Right ventricle myocardium inferior (tissue), 1 donor: Measurements from ENCODE around the gene ARHGDIG. TPM values are rescaled to one million over a fixed set of nuclear protein-coding genes. Genes with fewer than 3 reads are reported as not detected.
"Not testable (repeated sequence)": the region's sequence is repeated elsewhere in the genome, so short reads cannot be mapped to it uniquely, and the experiment has no call there.

Experiments
- ATAC-seq: fragments of 200-7000 bp; cut with Tn5 transposase; one replicate; pipeline ENCODE4 v1.9.1; 2020; ENCODE audit warnings: mild to moderate bottlenecking, moderate library complexity
- DNase-seq: peaks from one replicate; pipeline ENCODE4 v3.0.0; 2021; ENCODE audit errors: missing footprints
- intact Hi-C: fragments of 100-400 bp; cut with DNase I; formaldehyde crosslinking; loops from one replicate; pipeline ENCODE4 v1.11.0; 2022
- total RNA-seq: library from RNA; stranded (reverse); fragmentation: NEBNext Ultra II Directional; extraction: Animal tissue kit (Norgen Biotek cat#: 25700); gene quantifications from one replicate; pipeline ENCODE4 v1.2.1, GENCODE V29; 2021
- donor health status: DM: no; HTN: yes; CAD: no; lungs with severe emphysema.

Gene ARHGDIG
- total RNA-seq, 1 donor from 2014 or later: 9.3 TPM

DNA sequence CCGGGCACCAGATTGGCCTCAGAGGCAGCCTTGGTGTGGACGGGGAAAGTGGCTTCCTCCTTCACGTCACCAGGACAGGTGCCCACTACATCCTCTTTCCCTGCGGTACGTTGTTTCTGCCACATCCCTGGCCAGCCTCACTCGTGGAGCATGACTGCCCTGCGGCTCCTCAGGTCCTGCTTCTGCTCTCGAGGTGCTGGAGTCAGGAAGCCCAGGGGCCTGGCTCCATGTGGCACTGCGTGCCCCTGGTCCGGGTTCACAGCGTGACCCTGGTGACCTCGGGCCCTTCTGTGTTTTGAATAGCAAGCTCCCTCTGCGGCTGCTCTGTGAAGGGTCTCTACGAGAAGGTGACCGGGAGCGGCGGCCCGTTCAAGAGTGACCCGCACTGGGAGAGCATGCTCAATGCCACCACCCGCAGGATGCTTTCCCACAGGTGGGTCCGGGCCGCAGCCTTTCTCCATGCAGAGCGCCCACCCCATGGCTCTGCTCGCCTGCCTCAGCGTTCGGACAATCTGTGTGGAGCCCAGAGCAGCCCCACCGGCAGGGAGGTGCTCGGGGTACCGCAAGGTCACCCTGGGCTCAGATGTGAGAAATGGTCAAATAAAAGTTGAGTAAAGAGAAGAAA, 18.2 kb upstream of the ARHGDIG start:
- no peak for ATAC-seq
- intact Hi-C loops: no loop called here
- DNase-seq: peak; percentile 62

DNA sequence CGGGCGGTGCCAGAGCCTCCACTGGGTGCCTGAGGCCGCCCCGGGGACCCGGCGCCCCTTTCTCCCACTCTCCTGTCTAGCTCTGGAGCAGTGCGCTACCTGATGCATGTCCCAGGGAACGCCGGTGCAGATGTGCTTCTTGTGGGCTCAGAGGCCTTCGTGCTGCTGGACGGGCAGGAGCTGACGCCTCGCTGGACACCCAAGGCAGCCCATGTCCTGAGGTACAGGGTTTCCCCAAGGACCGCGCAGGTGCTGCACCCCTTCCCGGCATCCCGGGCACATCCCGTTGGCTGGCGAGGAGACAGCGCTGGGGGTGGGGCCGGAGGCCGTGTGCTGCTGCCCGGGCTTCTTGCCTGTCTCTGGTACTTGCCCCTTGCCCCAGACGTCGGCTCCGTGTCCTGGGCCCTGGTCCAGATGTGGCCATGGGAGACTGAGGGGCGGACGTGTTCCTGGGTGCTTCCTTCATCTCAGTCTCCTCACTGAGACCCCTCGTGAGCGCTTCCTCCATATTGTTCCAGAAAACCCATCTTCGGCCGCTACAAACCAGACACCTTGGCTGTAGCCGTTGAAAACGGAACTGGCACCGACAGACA, 17.1 kb upstream of the ARHGDIG start:
- DNase-seq: peak; percentile 61

DNA sequence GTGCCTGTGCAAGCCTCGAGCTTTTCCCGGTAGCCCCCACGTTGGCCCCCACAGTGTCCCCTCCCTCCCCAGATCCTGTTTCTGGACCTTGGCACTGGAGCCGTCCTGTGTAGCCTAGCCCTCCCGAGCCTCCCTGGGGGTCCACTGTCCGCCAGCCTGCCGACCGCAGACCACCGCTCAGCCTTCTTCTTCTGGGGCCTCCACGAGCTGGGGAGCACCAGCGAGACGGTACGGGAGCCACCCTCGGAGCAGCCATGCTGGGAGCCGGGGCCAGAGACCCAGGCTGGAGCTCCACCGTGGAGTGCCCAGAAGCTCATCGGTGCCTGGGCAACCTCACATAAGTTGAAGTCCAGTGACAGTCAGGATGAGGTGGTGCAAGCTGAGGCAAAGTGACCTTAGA, 16.4 kb upstream of the ARHGDIG start:
- DNase-seq (peak; percentile 31), ATAC-seq (no peak)
- intact Hi-C loops: no loop called here

More for the DNA sequence above, 17.1 kb upstream of the ARHGDIG start:
- no peak for ATAC-seq
- intact Hi-C loops: no loop called here

DNA sequence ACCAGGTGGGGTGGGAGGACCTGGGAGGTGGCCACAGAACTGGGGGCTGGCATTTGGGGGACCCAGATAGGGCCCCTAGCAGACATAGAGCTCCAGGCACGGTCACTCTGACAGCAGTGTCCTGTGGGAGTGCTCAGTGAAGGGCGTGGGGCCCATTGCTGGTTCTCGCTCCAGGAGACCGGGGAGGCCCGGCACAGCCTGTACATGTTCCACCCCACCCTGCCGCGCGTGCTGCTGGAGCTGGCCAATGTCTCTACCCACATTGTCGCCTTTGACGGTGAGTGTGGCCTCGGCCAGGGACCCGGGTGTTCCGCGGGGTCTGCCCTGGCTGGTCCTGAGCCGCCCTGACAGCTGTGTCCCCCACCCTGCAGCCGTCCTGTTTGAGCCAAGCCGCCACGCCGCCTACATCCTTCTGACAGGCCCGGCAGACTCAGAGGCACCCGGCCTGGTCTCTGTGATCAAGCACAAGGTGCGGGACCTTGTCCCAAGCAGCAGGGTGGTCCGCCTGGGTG, 15.9 kb upstream of the ARHGDIG start:
- ATAC-seq (no peak), DNase-seq (peak; percentile 52)
- intact Hi-C loops: no loop called here

GRCh38 chr16:265002-265529, 15.3 kb upstream of the ARHGDIG start:
- no peak for ATAC-seq
- intact Hi-C loops: no loop called here
- peak; percentile 41 for DNase-seq

DNA sequence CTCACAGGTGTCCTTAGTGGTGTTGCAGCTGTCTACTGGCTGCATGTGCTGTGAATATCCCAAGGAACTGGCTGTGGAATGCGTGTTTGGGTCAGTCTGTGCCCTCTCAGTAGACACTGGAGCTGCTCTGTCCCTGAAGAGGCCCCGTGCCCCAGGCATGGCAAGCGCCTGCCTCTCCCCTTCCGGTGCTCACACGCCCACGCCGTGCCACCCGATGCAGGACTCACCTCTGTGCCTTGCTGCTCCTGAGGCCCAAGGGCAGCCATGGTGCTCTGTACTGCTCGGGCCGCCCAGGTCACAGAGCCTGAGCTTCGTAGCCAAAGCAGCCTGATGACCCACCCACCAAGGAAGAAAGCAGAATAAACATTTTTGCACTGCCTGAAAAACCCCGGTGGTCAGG, 14.7 kb upstream of the ARHGDIG start:
- no peak for ATAC-seq
- DNase-seq: peak; percentile 32
- intact Hi-C loops: no loop called here

- intact Hi-C loops: no loop called here
- ATAC-seq: no peak
- DNase-seq: peak; percentile 66
These were observed 13.9 kb upstream of the ARHGDIG start for GRCh38 chr16:266258-267164.

DNA sequence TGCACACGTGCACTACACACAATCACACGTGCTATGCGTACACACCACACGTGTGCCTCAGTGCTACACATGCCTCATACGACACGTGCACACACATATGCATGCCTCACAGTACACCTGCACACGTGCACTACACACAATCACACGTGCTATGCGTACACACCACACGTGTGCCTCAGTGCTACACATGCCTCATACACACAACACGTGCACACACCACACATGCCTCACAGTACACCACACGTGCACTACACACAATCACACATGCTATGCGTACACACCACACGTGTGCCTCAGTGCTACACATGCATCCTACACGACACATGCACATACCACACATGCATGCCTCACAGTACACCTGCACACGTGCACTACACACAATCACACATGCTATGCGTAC, 12.8 kb upstream of the ARHGDIG start:
- ATAC-seq, intact Hi-C loops: not testable (repeated sequence)
- DNase-seq: peak; percentile 57

DNA sequence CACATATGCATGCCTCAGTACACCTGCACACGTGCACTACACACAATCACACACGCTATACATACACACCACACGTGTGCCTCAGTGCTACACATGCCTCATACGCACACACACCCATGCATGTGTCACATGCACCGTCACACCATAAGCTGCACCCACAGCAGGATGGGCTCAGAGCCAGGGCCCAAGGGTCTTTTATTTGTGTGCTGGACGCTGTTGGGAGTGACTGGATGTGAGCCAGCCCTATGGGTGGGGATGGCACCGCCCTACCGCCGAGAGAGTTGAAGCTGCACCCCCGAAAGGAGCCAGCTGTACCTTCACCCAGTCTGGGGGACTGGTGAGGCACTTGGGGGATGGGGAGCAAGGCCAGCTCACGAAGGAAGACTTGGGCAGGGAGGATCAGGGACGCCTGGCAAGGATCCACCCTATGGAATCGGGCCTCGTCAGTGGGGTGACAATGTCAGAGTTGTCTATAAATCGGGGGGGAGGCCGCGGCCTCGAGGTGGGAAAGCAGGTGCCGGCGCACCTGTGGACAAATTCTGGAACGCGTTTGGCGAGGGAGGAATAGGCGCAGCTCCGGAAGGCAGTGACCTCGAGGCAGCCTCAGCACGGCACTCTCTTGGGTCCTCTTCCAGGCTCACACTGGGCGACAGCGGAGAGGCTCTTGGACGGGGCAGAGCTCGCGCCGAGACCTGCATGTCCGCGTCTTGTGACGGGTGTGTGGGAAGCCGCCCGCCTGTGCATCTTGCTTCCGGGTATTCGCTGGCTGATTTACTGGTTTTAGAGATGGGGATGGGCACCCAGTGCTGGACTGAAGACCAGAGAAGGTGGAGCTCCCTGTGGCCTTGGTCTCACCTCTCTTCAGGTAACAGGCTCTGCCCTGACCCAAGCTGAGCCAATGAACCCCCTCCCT, 12.0 kb upstream of the ARHGDIG start:
- ATAC-seq (no peak), DNase-seq (peak; percentile 57)
- intact Hi-C loops: no loop called here

GRCh38 chr16:269061-269796, 11.2 kb upstream of the ARHGDIG start:
- DNase-seq (peak; percentile 51), ATAC-seq (no peak)
- intact Hi-C loops: no loop called here

DNA sequence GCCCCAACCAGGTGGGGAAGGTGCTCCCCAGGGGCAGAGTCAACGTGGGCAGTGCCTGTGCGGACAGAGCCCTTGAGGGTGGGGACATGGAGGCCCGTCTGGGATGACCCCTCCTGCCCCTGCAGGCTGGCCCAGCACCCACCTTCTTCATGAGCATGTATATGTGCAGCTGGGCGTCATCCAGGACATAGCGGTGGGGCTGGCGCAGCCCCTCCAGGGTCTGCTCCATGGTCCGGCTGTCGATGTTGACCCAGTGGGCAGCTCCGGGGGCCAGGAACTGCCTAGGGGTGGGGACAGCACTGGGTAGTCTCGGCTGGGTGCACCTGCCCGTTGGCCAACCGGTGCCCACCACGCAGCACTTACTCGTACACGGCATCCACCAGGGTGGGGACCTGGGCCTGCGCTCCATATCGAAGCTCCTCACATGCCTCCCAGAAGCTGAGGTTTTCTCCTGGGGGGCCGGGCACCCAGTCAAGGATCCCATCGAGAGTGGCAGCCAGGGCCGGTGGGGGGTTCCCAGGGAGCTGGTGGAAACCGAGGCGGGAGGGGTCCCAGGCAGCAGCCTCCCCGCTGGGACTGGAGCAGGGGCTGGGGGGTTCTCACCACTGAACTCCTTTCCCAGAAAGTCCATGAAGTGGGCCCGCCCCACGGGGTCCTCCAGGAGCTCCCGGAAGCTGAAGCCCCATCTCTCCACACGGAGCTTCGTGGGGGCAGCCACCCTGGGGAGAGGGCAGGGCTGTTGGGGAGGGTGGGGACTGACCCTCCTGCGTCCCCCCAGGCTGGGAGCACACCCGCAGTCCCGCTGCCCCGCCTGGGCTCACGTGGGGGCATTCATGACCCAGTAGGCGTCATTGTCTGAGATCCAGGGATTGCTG, 9.8 kb upstream of the ARHGDIG start:
- ATAC-seq (no peak), DNase-seq (peak; percentile 57)
- intact Hi-C loops: no loop called here

GRCh38 chr16:272633-273546, 7.5 kb upstream of the ARHGDIG start:
- intact Hi-C loops: no loop called here
- DNase-seq: no peak
- ATAC-seq: no peak

GRCh38 chr16:273547-274421, 6.6 kb upstream of the ARHGDIG start:
- intact Hi-C loops: no loop called here
- no peak for ATAC-seq
- DNase-seq: no peak

DNA sequence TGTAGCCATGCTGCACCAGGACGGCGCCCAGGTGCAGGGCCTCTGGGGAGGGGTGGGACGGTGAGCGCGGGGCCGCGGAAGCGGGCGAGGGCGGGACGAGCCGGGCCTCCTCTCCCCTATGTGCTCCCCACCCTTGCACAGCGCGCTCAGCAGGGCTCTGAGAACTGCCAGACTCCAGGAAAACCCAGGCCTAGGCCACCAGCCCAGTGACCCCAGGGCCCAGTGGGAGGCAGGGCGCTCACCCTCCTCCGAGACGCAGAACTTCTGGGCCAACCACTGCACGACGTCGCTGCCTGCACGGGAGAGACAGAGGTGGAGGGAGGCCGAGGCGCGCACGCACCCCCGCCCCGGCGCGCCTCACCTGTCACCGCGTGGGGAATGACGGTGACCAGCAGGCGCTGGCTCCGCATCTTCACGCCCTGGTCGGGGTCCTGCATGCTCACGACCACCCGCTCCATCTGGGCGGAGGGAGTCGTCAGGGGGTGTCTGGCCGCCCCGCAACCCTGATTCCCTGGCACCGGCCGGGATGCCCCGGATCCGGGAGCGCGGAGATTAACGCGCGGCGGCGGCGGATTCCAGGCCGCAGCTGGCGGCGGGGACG, 5.2 kb upstream of the ARHGDIG start:
- DNase-seq: no peak
- ATAC-seq: peak; percentile 4

More for the DNA sequence above, 5.2 kb upstream of the ARHGDIG start:
- intact Hi-C loops: no loop called here
